ENCODE results near the gene ICA1L.
"Not testable (repeated sequence)": the region's sequence is repeated elsewhere in the genome, so short reads cannot be mapped to it uniquely, and the experiment has no call there.

DNA sequence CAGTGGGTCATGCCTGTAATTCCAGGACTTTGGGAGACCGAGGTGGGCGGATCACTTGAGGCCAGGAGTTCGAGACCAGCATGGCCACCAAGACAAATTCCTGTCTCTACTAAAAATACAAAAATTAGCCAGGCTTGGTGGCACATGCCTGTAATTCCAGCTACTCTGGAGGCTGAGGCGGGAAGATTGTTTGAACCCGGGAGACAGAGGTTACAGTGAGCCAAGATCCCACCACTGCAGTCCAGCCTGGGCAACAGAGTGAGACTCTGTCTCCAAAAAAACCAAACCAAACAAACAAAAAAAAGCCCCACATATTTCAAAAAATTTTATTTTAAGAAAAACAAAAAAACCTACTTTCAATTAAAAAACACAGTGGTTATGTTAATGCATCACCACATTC, 38.7 kb upstream of the ICA1L start:
- TF ChIP-seq POLR2A (IDR thresholded peaks at IDR 0.05; ENCODE audit: low read depth, low read length); POLR2AphosphoS5 (IDR thresholded peaks at IDR 0.05; ENCODE audit: low read depth, low read length); POU2F2 (IDR thresholded peaks at IDR 0.05; ENCODE audit: low read depth, low read length); TAF1 (IDR thresholded peaks at IDR 0.05; ENCODE audit: low read depth, low read length); PAX5 (IDR thresholded peaks at IDR 0.05; ENCODE audit: insufficient read depth, low read length, severe bottlenecking): not testable (repeated sequence)

All from GM12891 (cell line).